AG08396 (cell line): Measurements from ENCODE around the gene DPYSL3.

Experiments
- DNase-seq: peaks from one replicate; pipeline ENCODE4 v3.0.0; 2012; ENCODE audit warnings: low spot score, mixed read lengths

The DPYSL3 gene

DNA sequence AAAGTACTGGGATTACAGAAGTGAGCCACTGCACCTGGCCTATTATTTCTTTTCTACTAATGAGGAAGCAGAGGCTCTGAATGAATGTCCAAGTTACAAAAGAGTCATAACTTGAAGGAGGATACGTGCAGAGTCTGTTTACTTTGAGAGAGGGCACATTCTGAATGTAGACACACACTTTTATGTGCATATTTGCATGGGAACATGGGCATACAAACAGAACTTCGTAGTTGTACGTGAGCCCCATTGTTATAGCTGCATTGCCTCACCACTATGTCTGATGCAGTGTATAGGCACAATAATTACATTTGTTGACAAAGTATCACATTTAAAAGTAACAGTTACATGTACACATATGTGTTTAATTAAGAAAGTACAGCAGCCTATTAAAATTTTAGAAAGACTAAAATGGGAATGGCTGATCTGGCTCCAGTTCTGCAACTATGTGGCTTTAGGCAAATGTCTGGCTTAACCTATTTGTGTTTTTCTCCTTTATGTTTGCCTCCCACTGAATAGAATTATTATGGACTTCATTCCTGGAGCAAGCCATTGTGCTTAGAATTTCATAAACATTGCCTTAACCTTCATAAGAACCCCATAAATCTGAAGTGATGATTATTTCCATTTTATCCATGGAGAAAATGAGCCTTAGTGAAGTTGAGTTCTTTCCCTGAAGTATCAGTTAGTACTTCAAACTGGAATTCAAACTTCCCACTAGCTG is 3.0 kb upstream of the DPYSL3 start:
- no peak for DNase-seq

GRCh38 chr5:147510885-147511284 is 1.0 kb upstream of the DPYSL3 start:
- no peak for DNase-seq

DNA sequence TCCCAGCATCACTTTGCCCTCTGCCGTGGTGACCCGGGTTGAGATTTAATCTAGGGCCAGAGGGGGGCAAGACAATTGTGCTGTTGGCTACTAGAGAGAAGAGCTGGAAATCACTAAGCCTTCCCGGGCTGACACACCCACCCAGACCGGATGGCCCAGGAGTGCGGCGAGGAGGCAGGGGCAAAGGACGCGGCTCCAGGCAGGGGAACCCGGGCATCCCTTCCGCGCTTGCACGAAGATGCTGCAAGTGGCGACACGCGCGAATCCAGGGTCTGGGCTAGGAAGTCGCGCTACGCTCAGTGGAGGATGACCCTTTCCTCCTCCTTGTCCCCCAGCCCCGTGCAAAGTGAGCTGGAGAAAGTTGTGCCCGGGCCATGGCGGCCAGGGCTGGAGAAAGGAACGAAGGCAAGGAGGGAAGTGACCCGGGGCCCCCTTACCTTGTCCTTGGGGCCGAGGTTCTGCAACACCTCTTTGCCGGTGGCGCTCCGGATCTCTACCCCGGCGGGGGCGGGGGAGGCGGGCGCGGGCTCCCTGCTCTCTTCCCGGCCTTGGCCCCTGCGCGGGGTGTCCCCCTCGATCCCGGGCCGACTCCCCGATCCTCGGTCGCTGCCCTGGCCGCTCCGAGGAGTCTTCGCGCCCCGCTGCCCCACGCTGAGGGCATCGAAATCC is 693 bp downstream of the DPYSL3 start:
- DNase-seq, result peak; percentile 42

GRCh38 chr5:147508711-147509040 is 1.2 kb downstream of the DPYSL3 start:
- DNase-seq, result no peak

- peak; percentile 50 for DNase-seq
These were observed 2.3 kb downstream of the DPYSL3 start for GRCh38 chr5:147507480-147508126.

DNA sequence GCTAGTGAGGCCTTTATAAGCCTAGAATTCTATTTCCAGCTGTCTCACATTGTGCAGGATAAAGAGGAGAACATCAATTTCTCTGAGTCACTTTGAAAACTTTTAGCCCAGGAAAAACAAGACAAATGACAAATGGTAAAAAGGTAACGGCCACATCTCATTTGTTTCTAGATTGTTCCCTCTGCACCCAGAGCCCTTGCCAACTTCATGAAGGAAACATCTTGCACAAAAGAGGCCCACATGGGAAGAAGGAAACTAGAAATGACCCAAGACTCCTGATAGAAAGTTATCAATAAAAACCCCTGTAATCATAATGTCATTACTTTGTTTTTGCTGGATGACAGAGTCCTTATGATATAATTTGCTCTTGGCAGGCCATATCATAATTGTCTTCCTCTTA is 5.3 kb downstream of the DPYSL3 start:
- no peak for DNase-seq

DNA sequence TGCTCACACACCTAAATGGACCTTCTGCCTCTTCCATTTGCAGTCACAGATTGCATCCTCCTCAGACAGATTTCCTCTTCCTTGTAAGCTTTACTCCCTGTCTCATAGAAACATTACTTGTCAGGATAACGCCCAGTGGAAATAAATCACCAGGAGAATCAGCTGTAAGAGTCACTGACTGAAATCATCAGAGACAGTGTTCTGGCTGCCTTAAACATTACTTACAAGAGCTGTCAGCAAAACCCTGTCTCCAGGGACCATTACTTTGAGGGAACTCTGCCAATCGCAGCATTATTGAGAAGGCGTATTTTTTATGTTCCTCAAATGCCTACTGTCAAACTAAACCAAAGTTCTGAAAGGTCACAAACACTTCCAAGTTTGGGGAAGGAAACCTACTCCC is 5.9 kb downstream of the DPYSL3 start:
- DNase-seq, result no peak

DNA sequence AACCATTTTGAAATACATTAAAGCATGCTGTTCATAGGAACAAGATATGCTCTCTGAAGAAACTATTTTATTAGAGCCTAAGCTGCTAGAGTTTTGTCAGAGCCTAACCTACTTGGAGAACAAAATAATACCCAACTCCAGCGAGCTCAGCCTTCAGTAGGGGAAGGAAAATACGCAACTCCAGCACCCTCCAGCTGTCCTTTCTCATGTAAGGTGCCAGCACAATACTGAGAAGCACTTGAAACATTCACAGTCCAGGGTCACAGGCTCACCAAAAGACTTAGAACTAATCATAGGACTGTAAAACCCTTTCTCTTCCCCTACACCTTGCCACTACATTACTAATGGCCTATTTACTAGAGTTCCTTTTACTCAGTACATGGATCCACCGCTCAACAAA is 18.9 kb downstream of the DPYSL3 start:
- DNase-seq, result no peak

DNA sequence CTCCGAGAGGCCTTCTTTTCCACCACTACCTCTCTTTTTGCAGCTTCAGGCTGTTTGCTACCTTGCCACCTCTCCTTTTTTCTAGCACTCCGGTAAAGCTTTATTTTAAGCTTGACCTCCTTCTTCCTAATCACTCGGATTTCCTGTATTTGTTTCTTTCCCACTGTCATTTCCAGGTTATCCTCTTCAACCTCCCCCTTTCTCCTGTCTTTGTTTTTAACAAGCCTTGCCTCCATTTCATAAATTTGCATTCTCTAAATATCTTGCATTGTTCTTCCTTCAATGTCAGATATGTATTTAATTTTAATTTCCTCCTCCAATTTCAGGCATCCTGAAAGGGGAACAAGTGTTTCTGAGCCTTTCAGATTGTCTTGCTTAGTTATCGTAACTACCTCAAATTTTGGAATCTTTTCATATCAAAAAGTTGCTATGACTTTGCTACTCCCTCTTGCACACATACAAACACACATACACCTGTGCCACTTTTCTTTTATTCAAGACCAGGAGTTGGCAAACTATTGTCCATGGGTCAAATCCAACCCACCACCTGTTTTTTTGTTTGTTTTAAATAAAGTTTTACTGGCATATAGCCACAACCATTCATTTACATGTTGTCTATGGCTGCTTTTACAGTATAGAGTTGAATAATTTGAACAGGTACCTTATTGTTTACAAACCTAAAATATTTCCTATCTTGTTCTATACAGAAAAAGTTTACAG is 22.7 kb downstream of the DPYSL3 start:
- DNase-seq, result no peak

GRCh38 chr5:147485814-147486213 is 24.1 kb downstream of the DPYSL3 start:
- no peak for DNase-seq

DNA sequence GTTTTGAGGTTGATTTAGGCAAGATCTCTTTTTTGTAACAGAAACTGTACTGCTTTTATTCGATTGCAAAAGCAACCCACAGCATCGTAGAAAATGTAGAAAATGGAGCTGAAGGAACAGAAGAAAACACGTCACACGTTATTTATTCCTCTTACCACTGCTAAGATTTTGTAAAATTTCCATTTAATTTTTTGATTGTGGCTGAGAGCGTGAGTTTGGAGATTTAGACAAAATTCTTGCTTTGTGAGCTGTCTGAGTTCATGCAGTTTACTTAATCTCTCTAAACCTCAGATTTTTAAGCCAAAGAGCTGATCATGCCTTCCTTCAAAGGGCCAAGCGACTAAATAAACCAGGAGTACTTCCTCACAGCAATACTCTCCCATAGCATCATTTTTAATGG is 24.8 kb downstream of the DPYSL3 start:
- peak; percentile 31 for DNase-seq

GRCh38 chr5:147484708-147485020 is 25.2 kb downstream of the DPYSL3 start:
- no peak for DNase-seq

DNA sequence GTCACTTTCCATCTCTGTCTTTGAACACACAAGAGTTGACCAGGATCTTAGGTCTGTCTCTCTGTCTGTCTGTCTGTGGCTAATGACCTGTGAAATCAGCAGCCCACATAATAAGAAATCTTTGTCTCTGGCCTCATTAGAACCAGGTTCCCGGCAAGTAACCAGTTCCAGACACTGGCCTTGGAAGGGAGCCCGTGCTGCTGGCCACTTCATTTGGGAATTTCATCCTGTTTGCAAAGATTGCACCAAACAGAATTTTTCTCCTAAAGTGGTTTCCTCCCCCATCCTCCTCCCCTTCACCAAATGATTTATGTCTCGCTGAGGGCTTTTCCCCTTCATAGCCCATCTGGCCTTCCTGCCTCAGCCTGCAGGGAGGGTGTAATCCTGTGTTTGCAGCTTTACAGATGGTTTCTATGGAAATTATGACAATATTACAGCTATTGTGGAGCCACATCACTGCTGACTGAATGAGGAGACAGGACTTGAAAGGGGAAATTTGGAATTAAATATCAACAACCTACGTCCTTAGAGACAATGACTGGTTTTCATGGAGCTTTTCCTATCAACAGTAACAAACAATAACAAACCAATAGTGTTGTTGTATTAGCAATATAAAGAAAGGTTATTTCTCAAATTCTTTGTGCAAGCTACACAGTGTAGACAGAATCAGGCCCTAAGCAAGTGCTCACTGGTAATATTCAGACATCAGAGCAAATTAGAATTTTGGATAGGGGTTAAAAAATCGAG is 25.7 kb downstream of the DPYSL3 start:
- peak; percentile 63 for DNase-seq

GRCh38 chr5:147483188-147483790 is 26.6 kb downstream of the DPYSL3 start:
- no peak for DNase-seq

- no peak for DNase-seq
These were observed 27.1 kb downstream of the DPYSL3 start for GRCh38 chr5:147482706-147483180.

GRCh38 chr5:147481874-147482705 is 27.8 kb downstream of the DPYSL3 start:
- no peak for DNase-seq

DNA sequence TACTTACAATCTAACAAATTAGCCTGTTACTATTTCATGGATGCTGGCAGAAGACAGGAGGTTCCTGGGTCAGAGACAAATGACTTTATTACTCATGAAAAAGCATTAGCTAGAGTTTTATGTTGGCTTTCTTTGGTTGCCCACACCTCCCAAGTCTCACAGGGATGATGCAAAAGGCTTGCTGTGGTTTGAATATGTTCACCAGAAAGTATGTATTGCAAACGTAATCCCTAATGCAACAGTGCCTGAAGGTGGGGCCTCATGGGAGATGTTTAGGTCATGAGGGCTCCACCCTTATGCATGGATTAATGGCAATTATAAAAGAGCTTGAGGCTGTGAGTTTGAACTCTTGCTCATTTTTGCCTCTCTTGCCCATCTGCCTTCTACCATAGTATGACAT is 28.5 kb downstream of the DPYSL3 start:
- DNase-seq, result no peak

- no peak for DNase-seq
These were observed 29.9 kb downstream of the DPYSL3 start for GRCh38 chr5:147479949-147480348.

DNA sequence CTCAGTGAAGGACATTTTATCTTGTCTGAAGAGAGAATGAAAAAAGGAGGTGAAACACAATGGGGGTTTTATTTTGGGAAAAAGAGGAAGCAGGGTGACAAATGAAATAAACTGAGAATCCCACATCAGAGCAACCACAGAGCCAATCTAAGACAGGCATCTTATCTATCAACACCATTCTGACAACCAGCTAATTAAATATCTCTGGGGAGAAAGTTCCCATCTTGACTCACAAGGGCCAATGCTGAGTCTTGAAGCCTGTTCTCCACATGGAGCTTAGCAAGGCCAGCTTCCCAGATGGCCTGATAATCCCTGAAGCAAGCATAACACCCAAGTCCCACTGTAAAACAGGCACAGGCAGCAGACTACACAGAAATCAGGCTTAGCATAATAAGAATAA is 30.4 kb downstream of the DPYSL3 start:
- DNase-seq, result no peak

DNA sequence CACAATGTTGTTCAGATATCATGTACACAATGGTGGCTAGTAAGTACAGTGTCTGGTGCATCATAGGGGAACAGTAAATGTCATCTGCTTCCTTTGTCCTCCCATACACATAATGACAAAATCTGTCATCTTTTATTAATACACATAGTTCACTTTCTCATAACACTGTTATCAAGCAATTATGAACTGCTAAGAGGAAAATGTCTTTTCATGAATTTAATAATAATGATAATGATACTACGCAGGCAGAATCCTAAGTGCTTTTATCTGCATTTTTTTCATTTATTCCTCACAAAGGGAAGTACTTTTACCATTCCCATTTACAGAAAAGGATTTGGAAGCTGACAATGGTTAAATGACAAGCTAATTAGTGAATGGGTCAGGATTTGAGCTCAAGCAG is 35.7 kb downstream of the DPYSL3 start:
- DNase-seq, result no peak
